ENCODE results near the gene SLC48A1. TPM values are rescaled to one million over a fixed set of nuclear protein-coding genes. Genes with fewer than 3 reads are reported as not detected.
A peak's percentile ranks its signal among the peaks of the same experiment; 100 is the strongest.

The SLC48A1 gene
- total and polyA plus RNA-seq, 2 donors (not counting 3 experiments of a cell fraction or from before 2014, with no cell fraction given), result 17.3 to 20.3 TPM

- CTCF ChIA-PET, result interaction anchor here (1.0 to 10.4 kb wide), 13 partner anchors 9 to 128 kb away, joined by 4 to 244 read pairs (median 7); partner anchors contain the start of gene RAPGEF3
Observed at GRCh38 chr12:47779943-47780504, 7.0 kb downstream of the SLC48A1 start.

More at GRCh38 chr12:47779943-47780504, 7.0 kb downstream of the SLC48A1 start:
- peaks cover 32% of the 10 kb centered on the region for H3K4me1 ChIP-seq (ENCODE audit: control insufficient read depth, extremely low read depth, insufficient read depth, low read length)
- no peak overlapping the region for H3K4me3 ChIP-seq (replicated peaks in 1 of 3; ENCODE audit: insufficient read depth in 1 of 3, low read depth in 1 of 3, low read length in 3 of 3)
- no peaks in the 10 kb centered on the region for H3K79me2 ChIP-seq (ENCODE audit: control insufficient read depth, insufficient read depth, low read length)
- H4K20me1 ChIP-seq (replicated peaks; ENCODE audit: control insufficient read depth, extremely low read depth, insufficient read depth, low read length), result no peaks in the 10 kb centered on the region
- peak; percentile 65 for TF ChIP-seq POLR2A (IDR thresholded peaks at IDR 0.05; ENCODE audit: low read depth, low read length)
- TF ChIP-seq GATA2 (IDR thresholded peaks at IDR 0.05; ENCODE audit: insufficient read depth, insufficient read length, low read depth, low read length), result no peak
- TF ChIP-seq CTCF (IDR thresholded peaks at IDR 0.05; ENCODE audit: extremely low read depth in 1 of 2, insufficient read depth in 1 of 2, low read depth in 1 of 2, low read length in 2 of 2), result no peak
- peak; percentile 15 for TF ChIP-seq POLR2AphosphoS5 (IDR thresholded peaks at IDR 0.05; ENCODE audit: insufficient read depth, low read depth, low read length)
- no peak for TF ChIP-seq MAX (IDR thresholded peaks at IDR 0.05; ENCODE audit: insufficient read depth, insufficient read length)
- TF ChIP-seq FOS (IDR thresholded peaks at IDR 0.05; ENCODE audit: borderline replicate concordance, insufficient read depth, low read length), result no peak
- TF ChIP-seq EZH2 (IDR thresholded peaks at IDR 0.05; ENCODE audit: borderline replicate concordance, low read depth, low read length, severe bottlenecking), result no peak
- BruUV-seq (replicated peaks), result no TSS peak
- no peaks in the 10 kb centered on the region for H3K9me3 ChIP-seq (replicated peaks; ENCODE audit: control insufficient read depth, insufficient read depth, low read length)
- no peaks in the 10 kb centered on the region for H3K27me3 ChIP-seq (ENCODE audit: control insufficient read depth in 2 of 2, insufficient read depth in 2 of 2, low read length in 2 of 2)
- no peak overlapping the region for H2AFZ ChIP-seq (ENCODE audit: low read depth, low read length)
- FAIRE-seq (peak; percentile 33), DNase-seq (ENCODE audit: low read depth, low spot score) (no peak)
- dilution Hi-C loops (cut with MboI; ENCODE audit: extremely low pct_ligation_motif_present, low sequenced_read_pairs), result no loop called here
- no peak overlapping the region for H3K9ac ChIP-seq (replicated peaks; ENCODE audit: extremely low read depth, insufficient read depth, low read length)
- H3K36me3 ChIP-seq (ENCODE audit: control insufficient read depth in 2 of 2, extremely low read depth in 1 of 2, insufficient read depth in 2 of 2, low read length in 2 of 2), result peaks cover 12 to 24% of the 10 kb centered on the region in 2 experiments
- intact Hi-C loops (cut with micrococcal nuclease), result loop anchor here (1.0 to 5.0 kb wide), 5 partner anchors 37 to 129 kb away; partner anchors contain the start of gene HDAC7
- H3K9me1 ChIP-seq (replicated peaks; ENCODE audit: control insufficient read depth, extremely low read depth, insufficient read depth, low read length), result no peaks in the 10 kb centered on the region
- H3K27ac ChIP-seq (ENCODE audit: insufficient read depth, low read depth, low read length), result no peak overlapping the region
- POLR2A ChIA-PET, result interaction anchor here (0.7 kb wide), 1 partner anchor 67 kb away, joined by 5 read pairs; no protein-coding TSS in a partner anchor
- H3K4me2 ChIP-seq (ENCODE audit: insufficient read depth, low read length), result no peak overlapping the region

Data from endothelial cell of umbilical vein (primary cell).